GM20000 (cell line): ENCODE data around the gene MTG1.

Source experiments
- DNase-seq: peaks from one replicate; pipeline ENCODE4 v3.0.0; 2012; ENCODE audit warnings: low spot score
- CTCF ChIP-seq: IDR thresholded peaks from 2 replicates; pipeline ENCODE4 v1.5.1; 2012; ENCODE audit warnings: mild to moderate bottlenecking, control low read depth; ENCODE audit errors: extremely low read depth, missing control alignments

MTG1 gene

DNA sequence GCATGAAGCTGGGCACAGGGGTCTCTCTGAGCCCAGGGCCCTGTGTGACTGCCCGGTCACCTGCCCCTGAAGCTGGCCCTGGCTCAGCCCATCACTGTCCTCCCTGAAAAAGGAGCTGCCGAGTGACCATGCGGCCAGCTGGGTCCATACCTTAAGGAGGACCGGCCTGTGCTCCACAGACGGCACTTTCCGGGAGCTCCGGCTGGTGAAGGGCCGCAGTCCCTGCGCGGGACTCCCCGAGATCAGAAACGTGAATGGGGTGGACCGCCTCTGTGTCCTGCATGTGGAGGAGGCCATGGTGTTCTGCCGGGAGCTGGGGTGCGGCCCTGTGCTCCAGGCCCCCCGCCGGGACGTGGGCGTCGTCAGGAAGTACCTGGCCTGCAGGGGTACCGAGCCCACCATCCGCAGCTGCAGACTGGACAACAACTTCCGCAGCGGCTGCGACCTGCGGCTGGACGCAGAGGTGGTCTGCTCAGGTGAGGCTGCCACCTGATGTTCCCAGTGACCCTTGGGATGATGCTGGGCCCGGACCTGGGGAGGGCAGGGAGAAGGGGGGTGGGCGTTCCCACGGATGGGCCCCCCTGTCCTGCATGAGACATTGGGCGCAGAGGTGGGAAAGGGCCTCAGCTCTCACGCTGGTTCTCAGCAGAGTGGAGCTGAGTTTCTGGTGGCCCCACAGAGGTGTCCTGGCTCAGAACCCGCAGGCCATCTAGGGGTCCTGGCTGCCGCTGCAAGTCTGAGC, 63.3 kb downstream of the MTG1 start:
- TF ChIP-seq CTCF = no peak
- no peak for DNase-seq

DNA sequence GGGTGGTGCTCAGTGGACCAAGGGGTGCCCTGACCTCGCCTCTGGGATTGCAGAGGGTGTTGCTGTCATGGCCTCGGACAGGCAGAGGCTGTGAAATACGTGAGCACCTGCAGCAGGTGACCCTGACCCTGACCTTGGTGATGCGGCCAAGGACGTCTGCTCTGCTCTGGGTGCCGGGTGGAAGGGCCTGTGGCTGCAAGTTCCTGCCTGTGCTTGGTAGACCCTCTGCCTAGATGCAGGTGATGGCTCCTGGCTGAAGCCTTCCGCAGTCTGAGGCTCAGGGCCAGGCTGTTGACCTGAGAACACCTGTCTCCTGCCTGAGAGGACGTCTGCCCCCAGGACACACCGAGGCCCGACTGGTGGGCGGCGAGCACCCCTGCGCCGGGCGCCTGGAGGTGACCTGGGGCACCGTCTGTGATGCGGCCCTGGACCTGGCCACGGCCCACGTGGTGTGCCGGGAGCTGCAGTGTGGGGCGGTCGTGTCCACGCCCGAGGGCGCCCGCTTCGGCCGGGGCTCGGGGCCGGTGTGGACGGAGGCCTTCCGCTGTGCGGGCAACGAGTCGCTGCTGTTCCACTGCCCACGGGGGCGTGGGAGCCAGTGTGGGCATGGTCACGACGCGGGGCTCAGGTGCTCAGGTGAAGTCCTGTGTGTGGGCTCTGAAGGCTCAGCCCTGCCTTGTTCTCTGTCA, 64.2 kb downstream of the MTG1 start:
- no peak for DNase-seq
- TF ChIP-seq CTCF = no peak

DNA sequence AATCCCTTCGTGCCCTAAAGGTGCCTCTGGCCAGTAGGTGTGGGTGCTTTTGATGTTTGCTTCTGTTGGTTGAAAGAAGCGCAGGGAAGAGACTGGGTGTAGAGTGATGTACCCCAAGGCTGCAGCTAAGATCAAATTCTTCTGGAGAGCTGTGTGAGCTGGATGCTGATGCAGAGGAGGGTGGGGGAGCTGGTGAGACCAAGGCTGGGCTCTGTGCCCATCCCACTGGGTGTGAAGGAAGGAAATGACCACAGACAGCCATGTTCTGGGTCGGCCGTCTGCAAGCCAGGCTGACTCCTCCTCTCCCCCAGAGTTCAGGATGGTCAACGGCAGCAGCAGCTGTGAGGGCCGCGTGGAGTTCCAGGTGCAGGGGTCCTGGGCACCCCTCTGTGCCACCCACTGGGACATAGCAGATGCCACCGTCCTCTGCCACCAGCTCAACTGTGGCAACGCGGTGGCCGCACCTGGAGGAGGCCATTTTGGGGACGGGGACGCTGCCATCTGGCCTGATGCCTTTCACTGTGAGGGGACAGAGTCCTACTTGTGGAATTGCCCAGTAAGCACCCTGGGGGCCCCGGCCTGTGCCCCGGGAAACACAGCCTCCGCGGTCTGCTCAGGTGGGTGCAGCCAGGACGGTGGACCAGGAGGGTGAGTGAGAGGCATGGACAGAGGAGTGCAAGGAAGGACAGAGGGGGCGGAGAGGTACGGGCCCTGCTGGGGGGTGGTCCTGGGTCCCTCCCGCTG, 64.9 kb downstream of the MTG1 start:
- no peak for DNase-seq
- no peak for TF ChIP-seq CTCF

GRCh38 chr10:133459454-133460207, 65.7 kb downstream of the MTG1 start:
- DNase-seq = no peak
- TF ChIP-seq CTCF = no peak

DNA sequence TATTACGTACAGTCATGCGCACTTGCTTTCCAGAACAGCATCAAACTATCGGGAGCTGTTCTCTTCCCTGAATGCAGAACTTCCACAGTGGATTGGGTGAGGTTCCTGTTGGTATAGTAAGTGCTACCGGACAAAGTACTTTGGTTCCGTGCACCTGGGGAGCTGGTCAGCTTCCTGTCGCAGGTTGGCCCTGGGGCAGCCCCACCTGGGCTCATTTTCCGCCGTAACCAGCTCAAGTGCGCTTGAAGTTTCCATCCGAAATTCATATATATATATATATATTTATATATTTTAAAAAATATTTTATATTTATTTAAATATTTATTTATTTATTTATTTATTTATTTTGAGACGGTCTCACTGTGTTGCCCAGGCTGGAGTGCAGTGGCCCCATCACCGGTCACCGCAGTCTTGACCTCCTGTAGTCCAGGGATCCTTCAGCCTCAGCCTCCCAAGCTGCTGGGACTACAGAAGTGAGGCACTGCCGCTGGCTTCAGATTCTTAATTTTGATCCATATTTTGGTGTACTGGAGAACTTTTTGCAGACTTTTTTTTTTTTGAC, 66.3 kb downstream of the MTG1 start:
- DNase-seq = no peak
- TF ChIP-seq CTCF = no peak

DNA sequence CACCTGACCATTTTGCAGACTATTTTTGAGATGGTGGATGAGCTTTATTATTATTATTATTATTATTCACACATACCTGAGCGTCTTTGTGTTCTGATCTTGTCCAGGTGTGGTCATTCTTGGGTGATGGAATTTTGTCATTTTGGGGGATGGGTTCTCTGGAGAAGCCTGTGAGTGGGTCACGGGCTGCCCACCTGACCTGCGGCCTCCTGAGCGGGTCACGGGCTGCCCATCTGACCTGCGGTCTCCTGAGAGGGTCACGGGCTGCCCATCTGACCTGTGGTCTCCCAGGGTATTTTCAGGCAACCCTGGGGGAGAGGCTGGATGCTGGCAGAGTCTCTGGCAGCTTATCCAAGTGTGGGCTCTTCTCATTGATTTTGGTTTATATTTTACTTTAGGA, 67.1 kb downstream of the MTG1 start:
- TF ChIP-seq CTCF = no peak
- DNase-seq = no peak
